ENCODE results near the gene SSRP1. TPM values are rescaled to one million over a fixed set of nuclear protein-coding genes. Genes with fewer than 3 reads are reported as not detected.

The SSRP1 gene
- total and polyA plus RNA-seq, 11 donors = 21.8 to 86.5 (median 41.6) TPM

- 86 to 90% (median 89%) methylated on average over 17 of the region's 17 CpGs for WGBS, 4 donors
- Histone ChIP-seq H3K27me3 (no peaks in the 10 kb centered on the region), H3K4me1 (peaks cover 0 to 40% (median 27%) of the 10 kb centered on the region in 12 donors), H3K9me3 (peaks cover 0 to 22% (median 12%) of the 10 kb centered on the region in 12 donors), H3K27ac (no peak overlapping the region), H3K4me3 (no peak overlapping the region), H3K36me3 (peaks cover 6 to 84% (median 50%) of the 10 kb centered on the region in 9 donors)
- DNase-seq (no peak), ATAC-seq (no peak)
- intact Hi-C loops (cut with DNase I) = no loop called here
- no peak for TF ChIP-seq POLR2A (IDR thresholded peaks at IDR 0.05)
Measured at GRCh38 chr11:57303280-57303989, 32.3 kb downstream of the SSRP1 start.

DNA sequence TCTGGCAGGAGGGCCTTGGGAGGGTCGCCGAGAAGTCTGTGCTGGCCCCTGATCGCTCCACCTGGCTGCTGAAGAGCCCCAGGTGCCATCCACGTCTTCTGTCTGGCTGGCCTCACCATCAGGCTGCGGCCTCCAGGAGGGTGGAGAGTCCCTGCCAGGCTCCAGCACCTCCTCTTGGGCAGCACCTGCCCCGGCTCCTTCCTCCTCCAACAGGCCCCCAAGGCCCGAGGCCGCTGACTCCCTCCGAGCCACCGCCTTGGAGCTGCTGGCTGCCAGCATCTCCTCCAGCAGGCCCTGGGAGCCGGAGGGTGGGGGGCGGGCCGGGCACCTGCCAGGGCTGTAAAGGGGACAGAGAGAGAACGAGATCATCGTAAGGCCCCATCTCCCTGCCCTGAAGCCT, 33.2 kb downstream of the SSRP1 start:
- H3K4me1 ChIP-seq = peaks cover 0 to 31% (median 21%) of the 10 kb centered on the region in 12 donors
- TF ChIP-seq CTCF (IDR thresholded peaks at IDR 0.05) (no peak), POLR2A (IDR thresholded peaks at IDR 0.05) (no peak)
- H3K27ac ChIP-seq = no peak overlapping the region
- peaks cover 6 to 83% (median 50%) of the 10 kb centered on the region in 9 donors for H3K36me3 ChIP-seq
- no peak for DNase-seq
- no peak overlapping the region for H3K4me3 ChIP-seq
- no peaks in the 10 kb centered on the region for H3K27me3 ChIP-seq
- 95 to 97% (median 96%) methylated on average over 14 to 15 of the region's 15 CpGs for WGBS, 4 donors
- H3K9me3 ChIP-seq = peaks cover 0 to 30% (median 12%) of the 10 kb centered on the region in 12 donors
- intact Hi-C loops (cut with DNase I) = no loop called here
- no peak for ATAC-seq

DNA sequence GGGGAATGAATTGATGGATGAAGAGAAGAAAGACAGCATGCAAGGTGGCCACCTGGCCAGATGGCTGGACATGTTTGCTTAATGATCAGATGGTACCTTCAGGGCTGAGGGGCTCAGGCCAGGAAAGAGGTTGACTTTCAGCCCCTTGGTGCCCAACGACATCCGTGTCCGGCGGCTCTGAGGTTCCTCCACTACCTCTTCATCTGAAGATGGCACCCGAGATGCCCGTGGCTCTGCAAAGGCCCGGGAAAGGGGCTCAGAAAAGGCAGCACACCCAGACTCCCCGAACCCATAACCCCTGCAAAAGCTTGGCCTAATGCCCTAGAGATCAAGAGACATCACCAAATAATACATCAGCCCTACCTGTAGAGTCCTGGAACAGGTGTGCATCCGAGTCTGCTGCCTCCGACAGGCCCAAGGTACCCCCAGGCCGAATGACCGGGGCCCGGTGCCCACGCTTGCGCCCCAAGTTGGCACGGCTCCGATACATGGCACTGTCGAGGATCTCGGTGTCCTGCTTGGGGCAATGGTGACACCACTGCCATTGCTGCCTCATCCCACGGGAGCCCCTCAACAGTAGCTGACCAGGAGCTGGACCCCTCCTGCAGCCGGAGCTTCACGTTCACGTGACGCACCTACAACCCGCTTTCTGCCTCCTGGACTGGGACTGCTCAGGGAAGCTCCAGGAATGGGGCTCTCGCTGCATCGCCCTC, 33.8 kb downstream of the SSRP1 start:
- ATAC-seq (no peak), DNase-seq (no peak)
- Histone ChIP-seq H3K36me3 (peaks cover 6 to 79% (median 50%) of the 10 kb centered on the region in 9 donors), H3K9me3 (peaks cover 0 to 36% (median 12%) of the 10 kb centered on the region in 12 donors), H3K4me1 (peaks cover 0 to 25% (median 17%) of the 10 kb centered on the region in 12 donors), H3K27ac (no peak overlapping the region), H3K27me3 (no peaks in the 10 kb centered on the region), H3K4me3 (no peak overlapping the region)
- WGBS, 4 donors = 94 to 98% (median 98%) methylated on average over 15 to 27 of the region's 27 CpGs
- TF ChIP-seq CTCF (IDR thresholded peaks at IDR 0.05) = no peak
- no peak for TF ChIP-seq POLR2A (IDR thresholded peaks at IDR 0.05)
- intact Hi-C loops (cut with DNase I) = no loop called here

DNA sequence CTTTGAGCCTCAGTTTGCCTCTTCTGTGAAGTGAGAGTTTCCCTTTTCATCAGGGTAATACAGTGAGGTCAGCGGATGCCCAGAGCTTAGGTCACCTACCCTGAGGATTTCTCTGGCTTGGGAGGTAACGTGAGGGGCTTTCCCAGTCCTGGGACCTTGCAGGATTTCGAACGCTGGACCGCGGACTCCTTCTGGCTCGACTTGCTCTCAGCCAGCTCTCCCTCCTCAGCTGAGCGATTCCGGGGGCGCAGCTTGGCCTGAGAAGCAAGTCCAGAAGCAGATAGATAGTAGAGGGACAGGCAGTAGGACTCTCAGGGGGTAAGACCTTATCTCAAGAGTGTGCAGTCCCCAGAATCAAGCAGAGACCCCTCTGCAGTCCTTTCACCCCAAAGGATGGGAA, 34.9 kb downstream of the SSRP1 start:
- Histone ChIP-seq H3K9me3 (peaks cover 0 to 37% (median 12%) of the 10 kb centered on the region in 12 donors), H3K4me1 (peaks cover 0 to 18% (median 9%) of the 10 kb centered on the region in 12 donors), H3K27me3 (no peaks in the 10 kb centered on the region), H3K36me3 (peaks cover 6 to 73% (median 50%) of the 10 kb centered on the region in 9 donors), H3K27ac (no peak overlapping the region), H3K4me3 (no peak overlapping the region)
- TF ChIP-seq CTCF (IDR thresholded peaks at IDR 0.05) = no peak
- no peak for TF ChIP-seq POLR2A (IDR thresholded peaks at IDR 0.05)
- ATAC-seq (no peak), DNase-seq (peak in 1 of 5 donors; percentile 51)
- intact Hi-C loops (cut with DNase I) = no loop called here
- 95 to 99% (median 98%) methylated on average over 10 of the region's 10 CpGs for WGBS, 4 donors

All from heart left ventricle (tissue), 16 donors.